Measurements from ENCODE around the gene CRIP3. TPM values are rescaled to one million over a fixed set of nuclear protein-coding genes. Genes with fewer than 3 reads are reported as not detected.

The CRIP3 gene
- total and polyA plus RNA-seq, 2 of the 13 experiments (the other 11 are each of a cell fraction or from before 2014, with no cell fraction given) = 6.3 to 9.3 TPM

- no peak for TF ChIP-seq ZNF362 (CRISPR knock-in tag; IDR thresholded peaks at IDR 0.05; ENCODE audit: borderline replicate concordance)
- no peak; the same call in 1 of the 2 replicates for TF ChIP-seq SRY (CRISPR knock-in tag; IDR thresholded peaks at IDR 0.05)
- peak; percentile 91 for TF ChIP-seq POGK (CRISPR knock-in tag; conservative IDR thresholded peaks at IDR 0.05)
- no peak for TF ChIP-seq PLRG1 (conservative IDR thresholded peaks at IDR 0.05)
- TF ChIP-seq ZNF446 (CRISPR knock-in tag; IDR thresholded peaks at IDR 0.05) = no peak
- no peak for TF ChIP-seq CREB1 (IDR thresholded peaks at IDR 0.05)
- no peak for TF ChIP-seq CREB1 (CRISPR knock-in tag; IDR thresholded peaks at IDR 0.05)
- TF ChIP-seq MBD4 (IDR thresholded peaks at IDR 0.05; ENCODE audit: borderline replicate concordance, low read length) = no peak
- TF ChIP-seq IRF1 (CRISPR knock-in tag; IDR thresholded peaks at IDR 0.05; ENCODE audit: low read depth) = no peak
- TF ChIP-seq MEIS1 (CRISPR knock-in tag; IDR thresholded peaks at IDR 0.05; ENCODE audit: borderline replicate concordance) = peak; percentile 86; the same call in 1 of the 2 replicates
- peak; percentile 54; the same call in 1 of the 2 replicates for TF ChIP-seq ZNF138 (CRISPR knock-in tag; IDR thresholded peaks at IDR 0.05; ENCODE audit: low read depth)
- peak; percentile 48 for TF ChIP-seq ARID5B (CRISPR knock-in tag; IDR thresholded peaks at IDR 0.05)
- no peak for TF ChIP-seq ZNF468 (CRISPR knock-in tag; IDR thresholded peaks at IDR 0.05)
- no peak for TF ChIP-seq ZNF510 (CRISPR knock-in tag; IDR thresholded peaks at IDR 0.05; ENCODE audit: low read depth)
- no peak for TF ChIP-seq DPF2 (CRISPR knock-in tag; IDR thresholded peaks at IDR 0.05; ENCODE audit: borderline replicate concordance, low read depth)
- no peak; the same call in 1 of the 2 replicates for TF ChIP-seq MXD3 (CRISPR knock-in tag; IDR thresholded peaks at IDR 0.05)
- no peak for TF ChIP-seq ZNF563 (CRISPR knock-in tag; IDR thresholded peaks at IDR 0.05)
- peak; percentile 63; the same call in 1 of the 2 replicates for TF ChIP-seq LBX2 (CRISPR knock-in tag; IDR thresholded peaks at IDR 0.05; ENCODE audit: borderline replicate concordance)
- TF ChIP-seq NCOR1 (IDR thresholded peaks at IDR 0.05; ENCODE audit: borderline replicate concordance, low read length) = no peak
- no peak for TF ChIP-seq ZNF282 (IDR thresholded peaks at IDR 0.05; ENCODE audit: partially characterized antibody)
- no peak for TF ChIP-seq ZFP62 (CRISPR knock-in tag; IDR thresholded peaks at IDR 0.05)
Observed at GRCh38 chr6:43263314-43264178, 45.1 kb downstream of the CRIP3 start (continued).
